SW 1271 (cell line): ENCODE data around the gene PAQR4.
A peak's percentile ranks its signal among the peaks of the same experiment; 100 is the strongest.
"Not testable (repeated sequence)": the region's sequence is repeated elsewhere in the genome, so short reads cannot be mapped to it uniquely, and the experiment has no call there.

Experiments used
- DNase-seq, 2 experiments: peaks; one replicate each; lab custom pipeline; 2025; lab: John Stamatoyannopoulos, UW

The PAQR4 gene

DNA sequence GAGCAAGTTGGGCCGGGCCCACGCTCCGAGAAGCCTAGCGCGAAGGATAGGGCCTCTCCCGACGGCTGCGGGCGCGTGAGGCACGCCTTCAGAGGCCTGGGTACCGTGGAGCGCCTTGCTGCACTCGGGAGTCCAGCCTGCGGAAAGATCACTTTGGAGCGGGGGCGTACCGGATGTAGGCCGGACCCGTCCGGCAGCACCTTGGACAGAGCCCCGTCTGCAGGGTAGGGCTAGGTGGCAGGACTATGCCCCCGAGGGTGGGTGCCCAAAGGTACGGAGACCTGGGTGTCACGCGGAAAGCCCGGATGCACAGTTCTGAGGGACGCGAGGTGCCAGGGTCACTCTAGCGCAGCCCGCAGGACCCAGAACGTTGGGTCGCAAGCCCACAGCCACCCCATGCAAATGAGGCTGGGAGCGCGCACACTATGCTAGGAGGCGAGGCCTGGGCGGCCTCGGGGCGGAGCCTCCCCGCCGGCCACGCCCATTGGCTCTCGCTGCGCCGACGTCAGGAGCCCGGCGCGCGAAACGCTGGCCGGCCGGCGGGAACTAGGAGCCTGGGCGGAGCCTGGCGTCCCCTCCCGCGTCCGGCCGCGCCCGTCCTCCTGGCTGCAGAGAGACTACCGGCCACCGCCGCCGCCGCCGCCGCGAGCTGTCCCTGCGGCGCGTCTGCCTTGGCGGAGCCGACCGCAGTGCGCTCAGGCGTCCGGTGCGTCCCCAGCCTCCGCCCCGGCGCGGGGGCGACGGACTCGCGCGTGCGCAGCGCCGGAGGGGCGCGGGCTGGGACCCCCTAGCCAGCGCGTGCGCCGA, at the start of gene PAQR4:
PAQR4 (plus strand) TSS at position 611 of the 807 bp plus-strand sequence. CDS start 327 bp downstream, outside the sequence.
- DNase-seq: peak in 1 of 2 experiments; percentile 67

DNA sequence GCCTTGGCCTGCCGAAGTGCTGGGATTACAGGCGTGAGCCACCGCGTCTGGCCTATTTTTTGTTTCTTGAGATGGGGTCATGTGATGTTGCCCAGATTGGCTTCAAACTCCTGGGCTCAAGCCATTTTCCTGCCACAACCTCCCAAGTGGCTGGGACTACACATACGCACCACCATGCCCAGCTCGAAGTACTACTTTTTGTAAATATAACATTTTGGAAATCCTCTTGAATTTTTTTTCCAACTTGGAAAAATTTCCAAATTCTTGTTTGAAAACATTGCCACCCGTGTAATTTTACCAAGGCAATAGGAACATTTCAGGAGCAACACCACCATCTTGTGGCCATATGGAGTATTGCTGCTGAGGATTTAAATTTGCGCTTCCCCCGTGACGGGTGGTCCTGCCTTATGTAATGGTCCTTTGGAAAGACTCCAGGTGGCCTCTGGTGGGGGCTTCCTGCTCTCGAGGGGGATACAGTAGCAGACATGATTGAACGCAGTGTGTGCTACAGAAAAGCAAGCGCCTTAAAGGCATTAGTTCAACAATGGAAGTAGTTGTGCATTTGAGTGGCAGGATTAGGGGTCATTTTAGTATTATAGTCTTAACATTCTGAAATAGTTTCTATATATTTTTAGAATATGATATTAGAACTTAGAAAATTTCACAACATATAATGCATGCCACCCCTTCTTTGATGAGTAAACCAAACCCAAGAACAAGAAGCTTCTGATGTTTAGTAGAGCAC, 49.5 kb upstream of the PAQR4 start:
- peak in 1 of 2 experiments; percentile 50 for DNase-seq

DNA sequence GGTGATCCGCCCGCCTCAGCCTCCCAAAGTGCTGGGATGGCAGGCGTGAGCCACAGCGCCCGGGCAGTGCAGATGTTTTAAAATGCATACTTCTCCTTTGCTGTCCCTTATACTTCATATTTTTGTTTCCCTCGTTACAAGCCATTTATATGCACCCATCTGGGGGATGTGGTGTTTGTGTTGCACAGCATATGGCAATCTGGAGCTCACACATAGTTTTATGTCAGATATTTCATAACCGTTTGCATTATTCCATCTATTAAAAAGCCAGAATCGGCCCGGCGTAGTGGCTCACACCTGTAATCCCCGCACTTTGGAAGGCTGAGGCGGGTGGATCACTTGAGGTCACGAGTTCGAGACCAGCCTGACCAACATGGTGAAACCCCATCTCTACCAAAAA, 45.7 kb upstream of the PAQR4 start:
- no peak for DNase-seq

DNA sequence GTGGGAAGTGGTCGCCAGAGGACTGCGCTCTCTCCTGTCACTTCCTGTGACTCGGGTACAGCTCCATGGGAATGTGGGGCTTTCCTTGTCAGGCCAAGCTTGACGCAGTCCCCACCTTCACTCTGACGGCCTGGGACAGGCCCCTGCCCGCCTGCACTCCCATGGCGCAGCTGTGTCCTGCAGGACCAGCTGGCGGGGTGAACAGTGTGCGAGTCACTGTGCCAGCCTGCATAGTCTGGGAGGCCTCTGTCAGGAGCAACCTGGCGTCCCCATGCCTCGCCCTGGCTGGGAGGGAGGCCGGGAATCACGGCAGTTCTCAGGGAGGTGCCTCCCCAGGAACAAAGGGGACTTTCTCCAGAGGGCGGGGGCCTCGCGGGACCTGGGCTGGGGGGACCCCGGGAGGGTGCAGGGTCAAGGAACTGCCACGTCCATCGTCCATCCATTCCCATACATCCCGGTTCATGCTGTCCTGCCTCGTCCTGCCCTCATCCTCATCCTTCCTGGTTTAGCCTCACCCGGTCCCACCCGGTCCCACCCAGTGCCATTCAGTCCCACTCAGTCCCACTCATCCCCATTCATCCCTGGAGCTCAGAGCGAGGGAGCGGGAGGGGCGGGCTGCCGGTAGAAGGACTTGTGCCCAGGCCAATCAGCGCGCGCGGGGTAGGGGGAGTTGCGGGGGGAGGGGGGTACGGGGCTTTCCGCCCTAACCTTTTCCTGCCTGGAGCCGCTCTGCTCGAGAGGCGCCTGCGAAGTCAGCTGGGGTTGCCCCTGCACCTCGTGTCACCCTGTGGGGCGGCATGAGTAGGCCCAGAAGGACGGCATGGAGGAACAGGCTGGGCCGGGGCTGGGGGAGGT, 44.0 kb upstream of the PAQR4 start:
- DNase-seq: no peak

DNA sequence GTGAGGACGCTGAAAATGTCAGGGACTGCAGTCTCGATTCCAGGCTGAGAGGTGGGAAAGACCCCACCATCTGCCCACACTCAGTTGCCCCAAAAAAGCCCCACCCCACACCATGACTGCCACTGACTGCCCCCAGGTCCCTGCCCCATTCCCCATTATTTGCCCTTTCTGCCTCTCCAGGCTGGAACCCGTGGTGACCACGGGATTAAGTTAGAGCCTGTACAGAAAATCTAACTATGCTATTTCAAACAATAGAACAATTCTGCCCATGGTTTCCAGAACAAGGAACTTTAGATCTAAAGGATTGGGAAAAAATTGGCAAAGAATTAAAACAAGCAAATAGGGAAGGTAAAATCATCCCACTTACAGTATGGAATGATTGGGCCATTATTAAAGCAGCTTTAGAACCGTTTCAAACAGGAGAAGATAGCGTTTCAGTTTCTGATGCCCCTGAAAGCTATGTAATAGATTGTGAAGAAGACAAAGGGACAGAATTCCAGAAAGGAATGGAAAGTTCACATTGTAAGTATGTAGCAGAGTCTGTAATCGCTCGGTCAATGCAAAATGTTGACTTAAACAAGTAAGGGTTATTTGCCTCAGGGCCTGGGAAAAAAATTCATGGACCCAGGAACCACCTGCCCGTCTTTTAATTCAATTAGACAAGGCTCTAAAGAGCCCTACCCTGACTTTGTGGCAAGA, 43.0 kb upstream of the PAQR4 start:
- DNase-seq: no peak

DNA sequence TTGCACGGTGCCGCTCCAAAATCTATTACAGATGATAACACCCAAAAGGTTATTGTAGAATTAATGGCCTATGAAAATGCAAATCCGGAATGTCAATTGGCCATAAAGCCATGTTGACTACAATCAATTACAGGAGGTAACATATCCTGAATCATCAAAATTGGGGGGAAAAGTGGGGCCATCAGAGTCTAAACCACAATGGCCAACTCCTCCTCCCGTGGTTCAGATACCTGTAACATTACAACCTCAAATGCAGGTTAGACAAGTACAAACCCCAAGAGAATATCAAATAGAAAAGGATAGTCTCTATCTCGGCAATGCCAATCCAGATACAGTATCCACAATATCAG, 42.5 kb upstream of the PAQR4 start:
- DNase-seq: no peak

DNA sequence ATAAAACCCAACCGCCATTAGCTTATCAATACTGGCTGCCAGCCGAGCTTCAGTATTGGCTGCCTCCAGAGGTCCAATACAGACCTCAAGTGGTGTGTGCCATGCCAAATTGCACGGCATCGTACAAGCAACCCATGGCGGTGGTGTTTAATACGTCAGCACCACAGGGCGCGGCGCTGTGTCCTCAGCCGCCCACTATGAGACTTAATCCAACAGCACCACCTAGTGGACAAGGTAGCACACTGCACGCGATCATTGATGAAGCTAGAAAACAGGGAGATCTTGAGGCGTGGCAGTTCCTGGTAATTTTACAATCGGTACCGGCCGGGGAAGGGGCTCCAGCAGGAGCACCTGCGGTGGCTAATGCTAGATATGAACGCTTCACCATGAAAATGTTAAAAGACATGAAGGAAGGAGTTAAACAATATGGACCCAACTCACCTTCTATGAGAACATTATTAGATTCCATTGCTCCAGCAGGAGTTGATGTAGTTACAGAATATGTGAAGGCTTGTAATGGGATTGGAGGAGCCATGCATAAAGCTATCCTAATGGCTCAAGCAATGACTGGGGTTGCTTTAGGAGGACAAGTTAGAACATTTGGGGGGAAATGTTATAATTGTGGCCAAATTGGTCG, 42.0 kb upstream of the PAQR4 start:
- DNase-seq: peak; percentile 56 to 67

DNA sequence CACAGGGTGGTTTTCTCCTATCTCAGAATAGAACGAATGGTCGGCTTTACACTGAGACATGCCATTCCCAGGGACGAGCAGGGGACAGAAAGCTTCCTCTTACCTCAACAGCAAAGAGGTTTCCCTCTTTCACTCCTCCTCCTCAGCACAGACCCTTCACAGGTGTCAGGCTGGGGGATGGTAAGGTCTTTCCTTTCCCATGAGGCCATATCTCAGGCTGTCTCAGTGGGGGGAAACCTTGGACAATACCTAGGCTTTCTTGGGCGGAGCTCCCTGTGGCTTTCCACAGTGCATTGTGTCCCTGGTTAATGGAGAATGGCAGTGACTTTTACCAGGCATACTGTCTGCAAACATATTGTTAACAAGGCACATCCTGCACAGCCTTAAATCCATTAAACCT, 41.0 kb upstream of the PAQR4 start:
- not testable (repeated sequence) for DNase-seq

DNA sequence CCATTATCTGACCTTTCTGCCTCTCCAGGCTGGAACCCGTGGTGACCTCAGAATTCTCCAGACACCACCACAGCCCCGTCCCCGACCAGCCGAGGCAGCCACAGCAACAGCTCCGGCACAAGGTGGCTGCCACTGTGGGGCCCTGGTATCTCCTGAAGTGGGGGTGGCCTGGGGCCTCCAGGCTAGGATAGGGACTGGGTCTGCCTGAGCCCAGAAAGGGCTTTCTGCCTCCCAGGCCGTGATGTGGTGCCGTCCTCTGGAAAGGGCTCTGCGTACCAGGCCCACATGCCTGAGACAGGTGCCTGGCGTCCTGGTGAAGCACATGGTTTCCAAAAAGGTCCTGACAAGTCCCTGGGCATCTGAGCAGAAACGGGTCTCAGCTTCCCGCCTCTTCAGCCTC, 40.4 kb upstream of the PAQR4 start:
- no peak for DNase-seq

DNA sequence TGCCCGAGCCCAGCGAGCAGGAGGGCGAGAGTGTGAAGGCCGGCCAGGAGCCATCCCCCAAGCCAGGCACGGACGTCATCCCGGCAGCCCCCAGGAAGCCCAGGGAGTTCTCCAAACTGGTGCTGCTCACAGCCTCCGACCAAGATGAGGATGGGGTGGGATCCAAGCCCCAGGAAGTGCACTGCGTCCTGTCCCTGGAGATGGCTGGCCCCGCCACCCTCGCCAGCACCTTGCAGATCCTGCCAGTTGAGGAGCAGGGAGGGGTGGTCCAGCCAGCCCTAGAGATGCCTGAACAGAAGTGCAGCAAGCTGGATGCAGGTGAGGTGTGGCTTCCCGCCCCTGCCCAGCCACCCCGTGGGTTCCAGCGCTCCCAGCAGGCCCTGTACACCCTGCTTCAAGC, 39.5 kb upstream of the PAQR4 start:
- no peak for DNase-seq

DNA sequence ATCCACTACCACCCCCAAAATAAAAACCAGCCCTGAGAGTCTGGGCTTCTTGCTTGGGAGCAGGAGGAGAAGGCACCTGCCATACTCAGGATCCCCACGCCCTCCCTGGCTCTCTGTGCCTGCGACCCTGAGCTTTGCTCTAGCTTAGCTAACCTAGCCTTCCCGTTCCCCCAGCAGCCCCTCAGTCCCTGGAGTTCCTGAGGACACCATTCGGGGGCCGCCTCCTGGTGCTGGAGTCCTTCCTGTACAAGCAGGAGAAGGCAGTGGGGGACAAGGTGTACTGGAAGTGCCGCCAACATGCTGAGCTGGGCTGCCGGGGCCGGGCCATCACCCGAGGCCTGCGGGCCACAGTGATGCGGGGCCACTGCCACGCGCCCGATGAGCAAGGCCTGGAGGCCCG, 38.9 kb upstream of the PAQR4 start:
- DNase-seq: no peak

DNA sequence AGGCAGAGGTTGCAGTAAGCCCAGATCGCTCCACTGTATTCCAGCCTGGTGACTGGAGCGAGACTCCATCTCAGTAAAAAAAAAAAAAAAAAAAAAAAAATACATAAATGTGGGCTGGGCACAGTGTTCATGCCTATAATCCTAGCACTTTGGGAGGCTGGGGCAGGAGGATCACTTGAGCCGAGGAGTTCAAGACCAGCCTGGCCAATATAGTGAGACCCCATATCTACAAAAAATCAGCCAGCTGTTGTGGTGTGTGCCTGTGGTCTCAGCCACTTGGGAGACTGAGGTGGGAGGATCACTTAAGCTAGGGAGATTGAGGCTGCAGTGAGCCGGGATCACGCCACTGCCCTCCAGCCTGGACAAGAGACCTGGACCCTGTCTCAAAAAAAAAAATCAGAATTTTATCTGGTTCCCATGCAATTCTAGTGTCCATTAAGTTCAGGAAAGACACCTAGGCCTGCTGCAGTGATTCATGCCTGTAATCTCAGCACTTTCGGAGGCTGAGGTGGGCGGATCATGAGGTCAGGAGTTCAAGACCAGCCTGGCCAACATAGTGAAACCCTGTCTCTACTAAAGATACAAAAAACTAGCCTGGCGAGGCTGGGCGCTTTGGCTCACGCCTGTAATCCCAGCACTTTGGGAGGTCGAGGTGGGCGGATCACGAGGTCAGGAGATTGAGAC, 37.8 kb upstream of the PAQR4 start:
- DNase-seq: not testable (repeated sequence)

DNA sequence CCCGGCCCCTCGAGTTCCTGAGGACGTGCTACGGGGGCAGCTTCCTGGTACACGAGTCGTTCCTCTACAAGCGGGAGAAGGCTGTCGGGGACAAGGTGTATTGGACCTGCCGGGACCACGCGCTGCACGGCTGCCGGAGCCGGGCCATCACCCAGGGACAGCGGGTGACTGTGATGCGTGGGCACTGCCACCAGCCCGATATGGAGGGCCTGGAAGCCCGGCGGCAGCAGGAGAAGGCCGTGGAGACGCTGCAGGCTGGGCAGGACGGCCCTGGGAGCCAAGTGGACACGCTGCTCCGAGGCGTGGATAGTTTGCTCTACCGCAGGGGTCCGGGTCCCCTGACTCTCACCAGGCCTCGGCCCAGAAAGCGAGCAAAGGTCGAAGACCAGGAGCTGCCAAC, 36.0 kb upstream of the PAQR4 start:
- DNase-seq: no peak

DNA sequence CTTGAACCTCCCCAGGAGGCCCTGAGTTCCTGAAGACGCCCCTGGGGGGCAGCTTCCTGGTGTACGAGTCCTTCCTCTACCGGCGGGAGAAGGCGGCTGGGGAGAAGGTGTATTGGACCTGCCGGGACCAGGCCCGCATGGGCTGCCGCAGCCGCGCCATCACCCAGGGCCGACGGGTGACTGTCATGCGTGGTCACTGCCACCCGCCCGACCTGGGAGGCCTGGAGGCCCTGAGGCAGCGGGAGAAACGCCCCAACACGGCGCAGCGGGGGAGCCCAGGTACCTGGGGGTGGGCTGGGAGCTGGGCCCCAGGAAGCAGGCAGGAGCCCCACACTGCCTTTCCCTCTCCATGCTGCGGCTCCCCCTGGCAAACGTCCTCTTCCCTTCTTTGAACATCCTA, 35.4 kb upstream of the PAQR4 start:
- DNase-seq: no peak

DNA sequence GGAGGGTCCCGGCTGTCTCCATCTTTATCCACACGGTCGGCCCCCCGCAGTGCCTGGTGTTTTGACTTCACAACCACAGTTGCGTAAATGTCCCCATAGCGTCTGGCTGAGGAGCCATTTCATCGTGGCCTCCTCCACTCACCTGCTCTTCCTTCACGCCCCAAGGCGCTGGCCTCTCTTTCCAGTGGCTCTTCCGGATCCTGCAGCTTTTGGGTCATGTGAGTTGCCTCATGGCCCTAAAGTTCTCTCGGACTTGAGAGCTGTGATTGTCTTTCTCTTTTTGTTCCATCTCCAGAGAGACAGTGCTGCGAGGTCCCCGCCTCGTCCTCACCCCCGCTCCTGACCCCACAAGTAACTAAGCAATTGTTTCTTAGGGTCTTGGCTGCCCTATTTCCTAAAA, 34.7 kb upstream of the PAQR4 start:
- DNase-seq: no peak

DNA sequence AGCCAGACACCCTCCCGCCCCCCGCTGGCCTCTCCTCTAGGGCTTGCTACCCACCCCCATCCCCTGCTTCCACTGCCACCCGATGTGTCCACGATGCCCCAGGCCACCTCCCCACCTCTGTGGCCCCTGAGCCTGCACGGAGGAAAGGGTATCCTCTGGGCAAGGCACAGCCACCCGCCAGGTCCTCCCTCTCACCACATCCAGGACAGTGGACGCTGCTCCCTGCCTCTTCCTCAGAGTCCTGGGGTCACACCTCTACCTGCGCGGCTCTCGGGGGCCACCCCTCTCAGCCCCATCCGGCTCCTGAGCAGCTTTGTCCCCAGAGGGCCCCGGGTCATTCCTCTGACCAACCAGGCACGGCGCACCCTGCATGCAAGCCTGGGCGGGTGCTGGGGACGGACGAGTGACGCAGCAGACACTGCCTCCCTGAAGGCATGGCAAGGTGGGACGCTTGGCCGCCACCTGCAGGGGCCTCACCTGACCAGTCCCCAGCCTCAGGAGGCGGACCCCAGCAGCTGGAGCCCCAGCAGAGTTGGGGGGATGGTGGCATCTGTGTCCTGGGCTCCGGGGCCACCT, 32.6 kb upstream of the PAQR4 start:
- DNase-seq: no peak

DNA sequence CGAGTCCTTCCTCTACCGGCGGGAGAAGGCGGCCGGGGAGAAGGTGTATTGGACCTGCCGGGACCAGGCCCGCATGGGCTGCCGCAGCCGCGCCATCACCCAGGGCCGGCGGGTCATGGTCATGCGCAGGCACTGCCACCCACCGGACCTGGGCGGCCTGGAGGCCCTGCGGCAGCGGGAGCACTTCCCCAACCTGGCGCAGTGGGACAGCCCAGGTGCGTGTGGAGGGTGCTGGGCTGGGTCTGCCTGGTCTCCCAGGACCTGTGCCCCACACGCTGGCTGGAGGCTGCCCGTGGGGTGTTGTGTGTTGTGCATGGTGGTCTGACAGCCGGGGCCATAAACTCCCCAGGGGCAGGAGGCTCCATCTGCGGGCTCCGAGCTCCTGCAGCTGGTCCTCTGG, 32.0 kb upstream of the PAQR4 start:
- DNase-seq: no peak

DNA sequence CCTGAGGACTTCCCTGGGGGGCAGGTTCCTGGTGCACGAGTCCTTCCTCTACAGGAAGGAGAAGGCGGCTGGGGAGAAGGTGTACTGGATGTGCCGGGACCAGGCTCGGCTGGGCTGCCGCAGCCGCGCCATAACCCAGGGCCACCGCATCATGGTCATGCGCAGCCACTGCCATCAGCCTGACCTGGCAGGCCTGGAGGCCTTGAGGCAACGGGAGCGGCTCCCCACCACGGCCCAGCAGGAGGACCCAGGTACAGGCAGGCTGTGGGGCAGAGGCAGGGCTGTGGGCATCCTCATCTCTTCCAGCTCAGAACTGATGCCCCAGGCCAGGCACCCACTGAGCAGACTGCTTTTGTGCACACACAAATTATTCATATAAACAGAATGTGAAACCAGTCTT, 30.9 kb upstream of the PAQR4 start:
- no peak for DNase-seq

DNA sequence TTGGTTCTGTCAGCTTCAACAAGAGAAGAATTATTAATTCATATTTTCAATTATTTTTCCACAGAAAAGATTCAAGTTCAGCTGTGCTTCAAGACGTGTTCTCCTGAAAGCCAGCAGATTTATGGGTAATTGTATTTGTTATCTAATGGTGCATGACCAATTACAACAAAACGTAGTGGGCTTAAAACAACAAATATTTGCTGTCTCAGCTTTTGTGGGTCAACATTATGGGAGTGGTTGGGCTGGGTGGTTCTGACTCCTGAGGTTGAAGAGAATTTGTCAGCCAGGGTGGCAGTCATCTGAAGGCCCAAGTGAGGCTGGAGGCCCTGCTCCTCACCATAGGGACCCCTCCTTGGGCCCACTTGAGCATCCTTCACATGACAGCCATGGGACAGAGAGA, 29.2 kb upstream of the PAQR4 start:
- no peak for DNase-seq

DNA sequence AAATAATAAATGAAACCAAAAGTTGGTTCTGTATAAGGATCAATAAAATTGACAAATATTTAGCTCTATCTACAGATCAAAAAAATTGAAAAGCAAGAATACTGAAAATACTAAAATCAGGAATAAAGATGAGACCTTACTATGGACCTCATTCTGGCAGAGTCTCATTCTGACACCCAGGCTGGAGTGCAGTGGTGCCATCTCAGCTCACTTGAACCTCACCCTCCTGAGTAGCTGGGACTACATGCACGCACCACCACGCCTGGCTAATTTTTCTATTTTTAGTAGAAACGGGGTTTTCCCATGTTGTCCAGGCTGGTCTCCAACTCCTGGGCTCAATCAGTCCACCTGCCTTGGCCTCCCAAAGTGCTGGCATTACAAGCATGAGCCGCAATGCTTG, 27.1 kb upstream of the PAQR4 start:
- no peak for DNase-seq

DNA sequence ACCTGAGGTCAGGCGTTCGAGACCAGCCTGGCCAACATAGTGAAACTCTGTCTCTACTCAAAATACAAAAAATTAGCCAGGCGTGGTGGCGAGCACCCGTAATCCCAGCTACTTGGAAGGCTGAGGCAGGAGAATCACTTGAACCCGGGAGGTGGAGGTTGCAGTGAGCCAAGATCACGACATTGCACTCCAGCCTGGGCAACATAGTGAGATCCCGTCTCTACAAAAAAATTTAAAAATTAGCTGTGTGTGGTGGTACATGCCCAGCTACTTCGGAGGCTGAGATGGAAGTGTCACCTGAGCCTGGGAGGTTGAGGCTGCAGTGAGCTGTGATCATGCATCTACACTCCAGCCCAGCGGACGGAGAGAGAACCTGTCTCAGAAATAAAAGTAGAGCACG, 25.4 kb upstream of the PAQR4 start:
- not testable (repeated sequence) for DNase-seq
